Measurements from ENCODE around the gene ARPP21.
"Not testable (repeated sequence)": the region's sequence is repeated elsewhere in the genome, so short reads cannot be mapped to it uniquely, and the experiment has no call there.

Gene ARPP21

GRCh38 chr3:35814531-35814930, 175.2 kb downstream of the ARPP21 start:
- H3K4me3 ChIP-seq (ENCODE audit: low read depth, low read length): no peak overlapping the region
- TF ChIP-seq CTCF (IDR thresholded peaks at IDR 0.05; ENCODE audit: low read depth, low read length): no peak
- no peak for DNase-seq (ENCODE audit: low read depth, low spot score)
- in situ Hi-C loops (cut with HindIII; ENCODE audit: low sequenced_read_pairs): no loop called here

- H3K4me3 ChIP-seq (ENCODE audit: low read depth, low read length); in situ Hi-C loops (cut with HindIII; ENCODE audit: low sequenced_read_pairs); DNase-seq (ENCODE audit: low read depth, low spot score): not testable (repeated sequence)
Observed at GRCh38 chr3:35815796-35816195, 176.5 kb downstream of the ARPP21 start.

DNA sequence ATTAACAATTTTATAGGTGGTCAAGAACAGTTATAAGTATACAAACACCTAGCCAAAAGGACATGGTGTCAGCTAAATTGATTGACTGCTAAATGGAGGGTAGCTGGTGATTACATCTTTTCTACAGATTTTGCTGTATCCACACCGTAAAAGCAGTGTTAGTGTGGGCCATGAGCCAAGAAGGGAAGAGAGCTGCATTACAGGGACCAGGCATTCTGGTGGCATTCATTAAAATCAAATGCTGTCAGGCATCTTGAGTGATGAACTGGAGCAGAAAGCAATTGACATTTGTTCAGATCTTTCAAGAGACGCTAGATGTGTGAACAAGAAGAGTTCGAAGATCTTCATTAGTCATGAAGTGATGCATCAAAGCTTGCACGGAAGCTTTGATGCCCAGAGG, 177.9 kb downstream of the ARPP21 start:
- H3K4me3 ChIP-seq (ENCODE audit: low read depth, low read length): no peak overlapping the region
- TF ChIP-seq CTCF (IDR thresholded peaks at IDR 0.05; ENCODE audit: low read depth, low read length): no peak
- in situ Hi-C loops (cut with HindIII; ENCODE audit: low sequenced_read_pairs): no loop called here
- DNase-seq (ENCODE audit: low read depth, low spot score): no peak

- no peak for TF ChIP-seq CTCF (IDR thresholded peaks at IDR 0.05; ENCODE audit: low read depth, low read length)
- H3K4me3 ChIP-seq (ENCODE audit: low read depth, low read length): no peak overlapping the region
- in situ Hi-C loops (cut with HindIII; ENCODE audit: low sequenced_read_pairs): no loop called here
- no peak for DNase-seq (ENCODE audit: low read depth, low spot score)
Observed at GRCh38 chr3:35832140-35832571, 192.8 kb downstream of the ARPP21 start.

Measured in astrocyte of the spinal cord (primary cell).